Esophagus muscularis mucosa (tissue), 4 donors: ENCODE results near the gene S100G.

Experiments
- EP300 ChIP-seq: sonication (generic); formaldehyde crosslinking; IDR thresholded peaks from one replicate; pipeline ENCODE4 v1.6.1; 2017; ENCODE audit warnings: antibody characterized with exemption
- POLR2A ChIP-seq: fragments of 450-650 bp; IDR thresholded peaks from one replicate; pipeline ENCODE4 v1.6.1; 2017; ENCODE audit warnings: antibody characterized with exemption, moderate library complexity, mild to moderate bottlenecking, low read depth
- POLR2AphosphoS5 ChIP-seq, 2 donors: sonication (generic); formaldehyde crosslinking; IDR thresholded peaks; one replicate each; pipeline ENCODE4 v1.6.1; 2017; ENCODE audit warnings: antibody characterized with exemption in 2 of 2
- TF ChIP-seq, protein P1 (sequence below), 3 experiments: fragments of 200-600 bp in 2 of 3; fragments of 450-650 bp in 1 of 3; sonication (generic) in 2 of 3; IDR thresholded peaks; one replicate each; pipeline ENCODE4 v1.5.1; 2017 to 2019; ENCODE audit warnings: antibody characterized with exemption in 3 of 3, mild to moderate bottlenecking in 2 of 3, moderate library complexity in 1 of 3

DNA sequence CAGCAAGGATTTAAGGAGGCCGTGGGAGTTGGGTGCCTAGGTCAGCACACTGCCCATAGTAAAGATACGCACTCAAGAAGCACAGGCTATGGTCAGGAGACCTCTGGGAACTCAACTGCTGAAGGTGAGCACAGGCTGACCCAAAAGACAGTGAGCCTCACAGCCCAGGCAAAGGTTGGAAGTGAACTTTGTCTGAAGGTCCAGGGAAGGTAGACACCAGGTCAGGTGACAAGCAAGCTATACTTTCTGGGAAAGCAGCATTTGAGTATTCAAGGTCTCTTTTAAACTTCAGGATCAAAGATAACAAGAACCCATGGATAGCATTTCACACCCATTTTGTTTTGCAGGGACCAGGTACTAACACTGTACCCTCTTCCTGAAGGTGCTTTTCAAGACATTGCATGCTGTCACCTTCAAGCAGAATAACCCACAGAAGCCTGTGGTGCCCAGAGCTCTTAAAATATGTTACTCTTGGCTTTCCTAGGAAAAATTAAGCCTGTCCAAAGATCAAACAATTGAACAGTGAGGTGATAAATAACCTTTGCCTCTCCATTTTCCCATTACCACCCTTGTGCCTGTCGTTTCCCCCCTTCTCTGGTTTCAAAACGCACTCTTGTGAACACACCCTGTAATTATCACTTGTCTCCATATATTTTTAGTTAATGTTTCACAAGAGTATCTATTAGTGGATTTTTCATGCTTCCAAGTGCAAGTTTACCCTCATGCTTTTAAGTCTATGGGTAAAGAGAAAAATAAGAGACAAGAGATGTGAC, 3.4 kb upstream of the S100G start:
- TF ChIP-seq POLR2AphosphoS5 (IDR thresholded peaks at IDR 0.05) (no peak), POLR2A (no peak), EP300 (no peak)
- TF ChIP-seq, protein P1, sequence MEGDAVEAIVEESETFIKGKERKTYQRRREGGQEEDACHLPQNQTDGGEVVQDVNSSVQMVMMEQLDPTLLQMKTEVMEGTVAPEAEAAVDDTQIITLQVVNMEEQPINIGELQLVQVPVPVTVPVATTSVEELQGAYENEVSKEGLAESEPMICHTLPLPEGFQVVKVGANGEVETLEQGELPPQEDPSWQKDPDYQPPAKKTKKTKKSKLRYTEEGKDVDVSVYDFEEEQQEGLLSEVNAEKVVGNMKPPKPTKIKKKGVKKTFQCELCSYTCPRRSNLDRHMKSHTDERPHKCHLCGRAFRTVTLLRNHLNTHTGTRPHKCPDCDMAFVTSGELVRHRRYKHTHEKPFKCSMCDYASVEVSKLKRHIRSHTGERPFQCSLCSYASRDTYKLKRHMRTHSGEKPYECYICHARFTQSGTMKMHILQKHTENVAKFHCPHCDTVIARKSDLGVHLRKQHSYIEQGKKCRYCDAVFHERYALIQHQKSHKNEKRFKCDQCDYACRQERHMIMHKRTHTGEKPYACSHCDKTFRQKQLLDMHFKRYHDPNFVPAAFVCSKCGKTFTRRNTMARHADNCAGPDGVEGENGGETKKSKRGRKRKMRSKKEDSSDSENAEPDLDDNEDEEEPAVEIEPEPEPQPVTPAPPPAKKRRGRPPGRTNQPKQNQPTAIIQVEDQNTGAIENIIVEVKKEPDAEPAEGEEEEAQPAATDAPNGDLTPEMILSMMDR (IDR thresholded peaks at IDR 0.05) = no peak
